Activated naive CD4-positive, alpha-beta T cell treated with anti-CD3 and anti-CD28 coated beads, Interleukin-2, amount 50 U/mL, for 24 hours (primary cell): ENCODE results near the gene APOL3.
"Not testable (repeated sequence)": the region's sequence is repeated elsewhere in the genome, so short reads cannot be mapped to it uniquely, and the experiment has no call there.

Experiments
- H3K27ac Mint-ChIP-seq: one replicate; pipeline ENCODE4 v1.8.0; 2021; ENCODE audit warnings: mild to moderate bottlenecking, mixed read lengths
- H3K27me3 Mint-ChIP-seq: one replicate; pipeline ENCODE4 v1.8.0; 2021; ENCODE audit warnings: mixed read lengths
- H3K36me3 Mint-ChIP-seq: one replicate; pipeline ENCODE4 v1.8.0; 2021; ENCODE audit warnings: mixed read lengths
- H3K4me1 Mint-ChIP-seq: one replicate; pipeline ENCODE4 v1.8.0; 2021; ENCODE audit warnings: mixed read lengths
- H3K4me3 Mint-ChIP-seq: one replicate; pipeline ENCODE4 v1.8.0; 2021; ENCODE audit warnings: mild to moderate bottlenecking, mixed read lengths
- H3K9me3 Mint-ChIP-seq: one replicate; pipeline ENCODE4 v1.8.0; 2021; ENCODE audit warnings: mixed read lengths

APOL3 gene

DNA sequence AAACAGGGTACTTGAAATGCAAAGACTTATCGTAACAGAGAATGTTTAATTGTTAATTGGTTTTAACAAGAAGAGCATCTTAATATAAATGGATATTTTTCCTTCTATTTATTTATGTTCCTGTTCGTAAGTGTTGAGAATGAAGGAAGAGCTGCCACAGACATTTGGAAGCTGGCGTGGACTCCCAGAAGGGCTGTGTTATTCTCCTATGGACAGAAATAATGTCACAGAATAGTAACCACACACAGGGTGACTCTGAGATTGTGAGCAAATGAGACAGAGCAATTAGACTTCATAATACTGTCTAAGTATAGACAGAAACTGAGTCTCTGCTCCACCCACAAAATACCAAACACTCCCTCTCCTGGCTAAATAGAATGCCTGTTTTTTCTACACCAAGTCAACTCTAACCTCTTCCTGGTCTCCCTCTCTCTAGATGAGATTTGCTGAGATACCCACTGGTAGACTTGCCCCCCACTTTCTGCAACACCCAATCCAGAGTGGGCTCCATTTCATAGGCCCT, 6.1 kb downstream of the APOL3 start:
- H3K27me3 Mint-ChIP-seq = no peaks in the 10 kb centered on the region
- peak overlapping the region; percentile 77 for H3K4me3 Mint-ChIP-seq
- peaks cover 11% of the 10 kb centered on the region for H3K36me3 Mint-ChIP-seq
- H3K27ac Mint-ChIP-seq = peak overlapping the region; percentile 99
- no peaks in the 10 kb centered on the region for H3K9me3 Mint-ChIP-seq
- H3K4me1 Mint-ChIP-seq = peaks cover 100% of the 10 kb centered on the region

DNA sequence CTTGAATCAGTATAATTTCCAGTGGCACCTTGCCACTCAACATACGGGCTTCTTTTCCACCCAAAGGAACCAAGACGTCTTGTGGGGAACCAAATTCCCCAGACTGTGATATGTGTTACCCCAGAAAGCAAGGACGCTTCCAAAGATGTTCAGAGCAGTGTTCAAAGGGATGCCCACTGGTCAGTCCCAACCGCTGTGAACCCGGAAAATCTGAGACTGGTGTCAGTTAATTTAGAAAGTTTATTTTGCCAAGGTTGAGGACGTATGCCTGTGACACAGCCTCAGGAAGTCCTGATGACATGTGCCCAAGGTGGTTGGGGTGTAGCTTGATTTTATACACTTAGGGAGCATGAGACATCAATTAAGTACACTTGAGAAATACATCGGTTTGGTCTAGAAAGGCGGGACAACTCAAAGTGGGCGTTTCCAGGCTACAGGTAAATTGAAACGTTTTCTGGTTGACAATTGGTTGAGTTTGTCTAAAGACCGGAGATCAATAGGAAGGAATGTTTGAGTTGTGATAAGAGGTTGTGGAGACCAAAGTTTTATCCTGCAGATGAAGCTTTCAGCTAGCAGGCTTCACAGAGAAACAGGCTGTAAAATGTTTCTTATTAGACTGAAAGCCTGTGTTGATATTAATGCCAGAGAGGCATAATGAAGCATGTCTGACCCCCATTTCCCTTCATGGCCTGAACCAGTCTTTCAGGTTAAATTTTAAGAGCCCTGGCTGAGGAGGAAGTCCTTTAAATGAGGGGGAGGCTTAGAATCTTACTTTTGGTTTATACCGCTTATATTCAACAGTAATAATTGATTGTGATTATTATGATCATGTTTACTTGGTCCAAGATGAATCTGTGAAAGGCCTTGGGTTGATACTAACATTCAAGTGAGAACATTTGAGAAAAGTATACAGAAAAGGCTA, 6.8 kb downstream of the APOL3 start:
- H3K9me3 Mint-ChIP-seq = no peaks in the 10 kb centered on the region
- peaks cover 93% of the 10 kb centered on the region for H3K4me1 Mint-ChIP-seq
- H3K4me3 Mint-ChIP-seq = peak overlapping the region; percentile 77
- H3K36me3 Mint-ChIP-seq = peaks cover 11% of the 10 kb centered on the region
- H3K27ac Mint-ChIP-seq = peak overlapping the region; percentile 99
- H3K27me3 Mint-ChIP-seq = no peaks in the 10 kb centered on the region

- peaks cover 11% of the 10 kb centered on the region for H3K36me3 Mint-ChIP-seq
- peak overlapping the region; percentile 63 for H3K27ac Mint-ChIP-seq
- not testable (repeated sequence) for H3K27me3 Mint-ChIP-seq, H3K4me3 Mint-ChIP-seq, H3K9me3 Mint-ChIP-seq
- peaks cover 89% of the 10 kb centered on the region for H3K4me1 Mint-ChIP-seq
Observed at GRCh38 chr22:36152821-36153220, 7.7 kb downstream of the APOL3 start.

DNA sequence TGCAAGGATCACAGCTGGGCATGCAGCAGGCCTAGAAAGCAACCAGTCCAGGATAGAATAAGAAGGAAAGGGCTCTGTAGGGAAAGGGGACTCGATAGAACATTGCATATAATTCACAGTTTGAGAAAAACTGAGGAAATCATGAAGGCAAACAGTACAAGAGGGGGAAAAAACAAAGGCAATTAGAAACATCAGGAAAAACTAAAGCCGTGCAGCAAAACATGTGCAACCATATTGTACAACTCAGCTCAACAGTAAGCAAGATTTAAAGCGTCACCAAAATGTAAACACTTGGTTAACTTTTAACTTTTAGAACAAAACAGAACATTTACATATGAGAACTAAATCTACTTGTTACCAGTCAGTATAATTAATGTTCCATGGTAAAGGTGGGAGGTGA, 8.5 kb downstream of the APOL3 start:
- Mint-ChIP-seq H3K4me3 (peak overlapping the region; percentile 24), H3K27me3 (no peaks in the 10 kb centered on the region), H3K4me1 (peaks cover 81% of the 10 kb centered on the region), H3K36me3 (peaks cover 11% of the 10 kb centered on the region), H3K9me3 (no peaks in the 10 kb centered on the region), H3K27ac (peak overlapping the region; percentile 63)

GRCh38 chr22:36151006-36151595, 9.5 kb downstream of the APOL3 start:
- peaks cover 11% of the 10 kb centered on the region for H3K36me3 Mint-ChIP-seq
- H3K27me3 Mint-ChIP-seq = no peaks in the 10 kb centered on the region
- H3K4me3 Mint-ChIP-seq = peak overlapping the region; percentile 8
- peak overlapping the region; percentile 63 for H3K27ac Mint-ChIP-seq
- H3K9me3 Mint-ChIP-seq = no peaks in the 10 kb centered on the region
- peaks cover 71% of the 10 kb centered on the region for H3K4me1 Mint-ChIP-seq

GRCh38 chr22:36149441-36149840, 11.1 kb downstream of the APOL3 start:
- Mint-ChIP-seq H3K4me1 (peaks cover 63% of the 10 kb centered on the region), H3K36me3 (peaks cover 10% of the 10 kb centered on the region)

DNA sequence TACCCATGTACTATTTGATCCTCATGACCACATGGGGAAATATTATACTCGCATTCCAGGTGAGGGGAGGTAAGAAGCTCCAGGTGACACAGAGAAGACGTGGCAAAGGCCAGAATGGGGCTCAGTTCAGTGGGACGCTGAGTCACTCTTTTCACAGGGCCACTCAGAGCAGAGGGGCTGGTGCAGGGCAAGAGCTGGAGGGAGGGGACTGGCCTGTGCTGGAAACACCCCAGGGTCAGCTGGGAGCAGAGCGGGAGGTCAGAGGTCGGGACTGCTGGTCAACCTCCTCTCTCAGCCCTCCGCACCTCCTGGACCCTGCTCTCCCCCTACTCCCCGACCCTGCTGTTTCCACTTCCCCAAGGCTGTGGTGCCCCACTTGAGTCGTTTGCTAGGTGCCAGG, 12.1 kb downstream of the APOL3 start:
- Mint-ChIP-seq H3K27ac (peak overlapping the region; percentile 43), H3K4me1 (peaks cover 59% of the 10 kb centered on the region), H3K9me3 (no peaks in the 10 kb centered on the region), H3K27me3 (no peaks in the 10 kb centered on the region), H3K36me3 (peaks cover 10% of the 10 kb centered on the region), H3K4me3 (no peak overlapping the region)

More at GRCh38 chr22:36149441-36149840, 11.1 kb downstream of the APOL3 start:
- peak overlapping the region; percentile 20 for H3K27ac Mint-ChIP-seq
- H3K9me3 Mint-ChIP-seq = no peaks in the 10 kb centered on the region
- H3K4me3 Mint-ChIP-seq = no peak overlapping the region
- no peaks in the 10 kb centered on the region for H3K27me3 Mint-ChIP-seq

DNA sequence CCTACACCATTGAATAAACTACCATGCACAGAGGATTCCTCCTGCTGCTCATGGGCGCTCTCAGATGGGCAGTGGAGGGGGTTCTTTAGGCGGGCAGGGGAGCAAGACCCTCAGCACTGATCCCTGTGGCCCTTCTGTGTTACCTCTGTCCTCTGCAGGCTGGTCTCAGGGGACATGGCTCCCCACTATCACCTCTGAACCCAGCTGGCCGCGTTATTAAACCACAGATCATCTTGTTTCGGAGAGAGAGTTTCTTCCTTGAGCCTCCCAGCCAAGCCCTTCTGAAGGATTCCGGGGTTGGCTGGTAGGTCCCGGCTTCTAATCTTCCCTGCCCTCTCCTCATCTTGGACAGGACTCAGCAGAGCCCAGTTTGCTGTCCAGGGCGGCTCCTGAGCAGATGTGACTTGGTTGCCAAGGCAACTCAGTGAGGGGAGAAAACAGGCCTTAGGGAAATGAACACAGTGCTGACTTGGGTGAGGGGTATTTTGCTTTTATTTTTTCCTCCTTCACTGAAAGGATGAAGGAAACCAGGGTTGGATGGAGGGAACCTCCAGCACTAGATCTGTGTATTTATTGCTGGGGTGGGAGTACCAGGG, 13.3 kb downstream of the APOL3 start:
- H3K4me1 Mint-ChIP-seq = peaks cover 55% of the 10 kb centered on the region
- H3K9me3 Mint-ChIP-seq = no peaks in the 10 kb centered on the region
- no peak overlapping the region for H3K4me3 Mint-ChIP-seq
- peak overlapping the region; percentile 53 for H3K27ac Mint-ChIP-seq
- H3K36me3 Mint-ChIP-seq = peaks cover 10% of the 10 kb centered on the region
- no peaks in the 10 kb centered on the region for H3K27me3 Mint-ChIP-seq

DNA sequence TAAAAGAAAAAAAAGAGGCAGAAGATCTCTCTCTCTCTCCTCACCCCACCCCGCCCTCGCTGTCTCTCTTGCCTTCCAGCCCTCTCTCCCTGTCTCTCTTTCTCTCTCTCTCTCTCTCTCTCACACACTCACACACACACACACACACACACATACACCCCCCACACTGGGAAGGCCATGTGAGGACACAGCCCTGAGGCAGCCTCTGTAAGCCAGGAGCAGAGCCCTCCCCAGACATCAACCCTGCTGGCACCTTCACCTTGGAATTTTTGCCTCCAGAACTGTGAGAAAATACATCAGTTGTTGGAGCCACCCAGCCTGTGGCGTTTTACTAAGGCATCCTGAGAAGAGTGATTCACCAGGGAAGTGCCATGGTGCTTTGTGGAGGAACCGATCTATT, 14.7 kb downstream of the APOL3 start:
- peak overlapping the region; percentile 59 for H3K27ac Mint-ChIP-seq
- H3K4me3 Mint-ChIP-seq = no peak overlapping the region
- peaks cover 47% of the 10 kb centered on the region for H3K4me1 Mint-ChIP-seq
- no peaks in the 10 kb centered on the region for H3K9me3 Mint-ChIP-seq
- peaks cover 1% of the 10 kb centered on the region for H3K36me3 Mint-ChIP-seq
- H3K27me3 Mint-ChIP-seq = no peaks in the 10 kb centered on the region

DNA sequence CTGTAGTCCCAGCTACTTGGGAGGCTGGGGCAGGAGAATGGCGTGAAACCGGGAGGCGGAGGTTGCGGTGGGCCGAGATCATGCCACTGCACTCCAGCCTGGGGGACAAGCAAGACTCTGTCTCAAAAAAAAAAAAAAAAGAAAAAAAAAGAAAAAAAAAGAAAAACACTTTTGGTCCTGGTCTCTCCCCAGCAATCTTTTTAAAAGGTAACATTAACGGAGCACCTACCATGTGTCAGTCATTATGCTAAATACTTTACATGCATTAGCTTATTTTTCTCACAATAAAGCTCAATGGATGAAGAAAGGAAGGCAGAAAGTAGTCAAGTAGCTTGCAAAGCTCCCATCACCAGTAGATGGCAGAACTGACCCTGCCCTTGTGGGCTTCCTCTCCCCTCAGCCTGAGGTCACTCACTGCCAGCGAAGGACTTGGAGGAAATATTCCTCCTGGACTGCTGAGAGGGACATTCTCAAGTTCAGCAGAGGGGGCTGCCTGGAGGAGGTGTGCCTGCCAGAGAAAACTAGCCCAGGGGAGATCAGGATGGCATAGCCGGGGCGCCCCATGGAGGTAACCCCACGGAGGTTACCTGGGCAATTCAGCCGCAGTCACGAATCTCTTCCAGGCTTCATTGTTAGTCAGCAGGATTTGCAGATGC, 15.5 kb downstream of the APOL3 start:
- Mint-ChIP-seq H3K27ac (peak overlapping the region; percentile 35), H3K4me3 (no peak overlapping the region), H3K4me1 (peaks cover 38% of the 10 kb centered on the region), H3K36me3 (peaks cover 1% of the 10 kb centered on the region), H3K9me3 (no peaks in the 10 kb centered on the region), H3K27me3 (no peaks in the 10 kb centered on the region)

DNA sequence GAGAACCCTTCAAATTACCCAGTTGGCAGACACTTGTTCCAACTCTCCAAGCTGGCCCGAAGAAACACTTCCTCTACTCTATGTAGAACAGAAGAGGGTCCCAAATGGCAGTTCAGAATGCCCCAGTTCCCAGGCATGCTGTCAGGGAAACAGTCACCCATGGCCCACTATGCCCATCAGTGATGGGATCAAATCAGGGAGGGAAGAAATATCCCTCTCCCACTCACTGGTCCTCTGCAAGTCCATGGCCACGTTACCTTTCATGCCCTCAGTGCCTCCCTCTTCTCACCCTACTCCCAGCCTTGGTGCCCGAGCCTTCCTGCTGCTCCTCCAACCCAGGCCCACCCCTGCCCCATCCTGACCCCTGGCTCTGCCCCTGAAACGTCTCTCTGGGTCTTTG, 16.6 kb downstream of the APOL3 start:
- no peaks in the 10 kb centered on the region for H3K27me3 Mint-ChIP-seq
- peak overlapping the region; percentile 18 for H3K27ac Mint-ChIP-seq
- peaks cover 32% of the 10 kb centered on the region for H3K4me1 Mint-ChIP-seq
- H3K4me3 Mint-ChIP-seq = no peak overlapping the region
- H3K36me3 Mint-ChIP-seq = peaks cover 5% of the 10 kb centered on the region
- H3K9me3 Mint-ChIP-seq = no peaks in the 10 kb centered on the region

GRCh38 chr22:36143066-36143815, 17.3 kb downstream of the APOL3 start:
- H3K36me3 Mint-ChIP-seq = peaks cover 6% of the 10 kb centered on the region
- no peaks in the 10 kb centered on the region for H3K9me3 Mint-ChIP-seq
- peak overlapping the region; percentile 83 for H3K27ac Mint-ChIP-seq
- no peak overlapping the region for H3K4me3 Mint-ChIP-seq
- H3K4me1 Mint-ChIP-seq = peaks cover 30% of the 10 kb centered on the region
- H3K27me3 Mint-ChIP-seq = no peaks in the 10 kb centered on the region

DNA sequence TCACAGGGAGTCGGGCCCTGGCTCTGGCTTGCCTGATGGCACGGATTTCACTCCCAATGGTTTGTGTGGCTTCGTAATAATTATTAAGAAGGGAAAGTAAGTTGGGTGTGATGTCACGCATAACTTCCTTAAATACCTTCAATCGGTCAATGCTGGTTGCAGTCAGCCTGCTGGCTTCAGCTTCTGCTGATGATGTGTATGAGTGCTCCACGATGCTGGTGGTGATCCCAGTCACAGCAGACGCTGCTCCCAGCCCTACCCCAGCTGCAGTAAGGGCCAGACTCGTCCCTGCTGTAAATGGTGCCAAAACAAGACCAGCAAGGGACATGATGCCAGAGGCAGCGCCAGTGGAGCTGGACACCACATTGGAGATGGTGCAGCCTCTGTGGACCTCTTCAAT, 19.1 kb downstream of the APOL3 start:
- Mint-ChIP-seq H3K4me1 (peaks cover 27% of the 10 kb centered on the region), H3K27ac (no peak overlapping the region), H3K9me3 (no peaks in the 10 kb centered on the region), H3K27me3 (no peaks in the 10 kb centered on the region), H3K36me3 (peaks cover 6% of the 10 kb centered on the region), H3K4me3 (no peak overlapping the region)

GRCh38 chr22:36138709-36139108, 21.8 kb downstream of the APOL3 start:
- peaks cover 26% of the 10 kb centered on the region for H3K4me1 Mint-ChIP-seq
- not testable (repeated sequence) for H3K27ac Mint-ChIP-seq, H3K9me3 Mint-ChIP-seq, H3K27me3 Mint-ChIP-seq, H3K36me3 Mint-ChIP-seq, H3K4me3 Mint-ChIP-seq

DNA sequence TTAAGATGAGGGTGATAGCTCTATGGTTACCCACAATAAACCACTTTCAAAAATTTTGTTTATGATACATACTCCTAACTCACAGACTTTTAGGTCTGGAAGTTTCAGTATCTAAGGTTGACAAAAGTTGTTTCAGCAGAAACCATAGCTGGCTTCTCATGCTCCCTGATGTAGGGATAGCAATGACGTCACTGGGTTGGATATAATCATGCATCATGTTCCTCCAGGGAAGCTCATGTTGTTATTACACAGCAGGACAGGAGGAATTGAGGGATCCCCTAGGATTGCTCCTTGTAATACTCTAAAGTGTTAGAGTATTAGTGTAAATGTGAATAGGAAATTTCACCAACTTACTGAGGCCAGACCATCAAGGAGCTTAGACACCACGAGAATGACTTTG, 23.6 kb downstream of the APOL3 start:
- no peaks in the 10 kb centered on the region for H3K9me3 Mint-ChIP-seq
- no peak overlapping the region for H3K4me3 Mint-ChIP-seq
- H3K36me3 Mint-ChIP-seq = peaks cover 5% of the 10 kb centered on the region
- H3K27ac Mint-ChIP-seq = peak overlapping the region; percentile 20
- H3K27me3 Mint-ChIP-seq = no peaks in the 10 kb centered on the region
- H3K4me1 Mint-ChIP-seq = peaks cover 21% of the 10 kb centered on the region
